BJ (cell line): Measurements from ENCODE around the gene PSMG2. TPM values are rescaled to one million over a fixed set of nuclear protein-coding genes. Genes with fewer than 3 reads are reported as not detected.

Experiments
- CTCF ChIA-PET: fragments of 350-600 bp; formaldehyde crosslinking; extraction: SDS; loops from one replicate; lab custom pipeline; 2021; ENCODE audit warnings: antibody characterized with exemption, inconsistent platforms; lab: Yijun Ruan, JAX
- POLR2A ChIA-PET: fragments of 300-600 bp; sonication (Branson Sonifier 250); formaldehyde crosslinking; extraction: SDS; loops from one replicate; lab custom pipeline; 2021; ENCODE audit warnings: antibody characterized with exemption; lab: Charles Lee
- DNase-seq: peaks from one replicate; pipeline ENCODE4 v3.0.0-alpha.2; 2011; ENCODE audit warnings: low read depth
- H3K27me3 ChIP-seq: 2 replicates; pipeline ENCODE4 v1.6.0; 2011; ENCODE audit warnings: low read length; ENCODE audit not compliant: control insufficient read depth, insufficient read depth
- H3K36me3 ChIP-seq: 2 replicates; pipeline ENCODE4 v1.5.1; 2011; ENCODE audit warnings: low read length; ENCODE audit not compliant: control insufficient read depth, insufficient read depth
- H3K4me3 ChIP-seq: 2 replicates; pipeline ENCODE4 v1.5.1; 2011; ENCODE audit warnings: low read depth, mild to moderate bottlenecking, control low read depth, low read length
- CTCF ChIP-seq: IDR thresholded peaks from 2 replicates; pipeline ENCODE4 v1.5.1; 2011; ENCODE audit warnings: low read depth, mild to moderate bottlenecking, control low read depth, inconsistent platforms, low read length, moderate library complexity; ENCODE audit not compliant: insufficient read depth
- polyA plus RNA-seq: library from polyadenylated mRNA; depleted of rRNA; stranded (reverse); fragments of >200 nt; gene quantifications from 2 replicates; pipeline ENCODE4 v1.2.3, GENCODE V29; 2011

Gene PSMG2
- polyA plus RNA-seq, 1 experiment, result 60.8 TPM

- ChIA-PET CTCF (interaction anchor here (0.9 to 1.2 kb wide), 3 partner anchors 13 to 22 kb away, joined by 3 read pairs; no protein-coding TSS in a partner anchor), POLR2A (interaction anchor here (0.6 kb wide), 4 partner anchors 9 to 29 kb away, joined by 3 to 5 read pairs (median 4); no protein-coding TSS in a partner anchor)
- no peaks in the 10 kb centered on the region for H3K27me3 ChIP-seq
- H3K36me3 ChIP-seq, result peaks cover 2% of the 10 kb centered on the region
- DNase-seq, result no peak
- H3K4me3 ChIP-seq, result no peak overlapping the region
- TF ChIP-seq CTCF, result no peak
Measured at GRCh38 chr18:12679183-12679786, 23.6 kb upstream of the PSMG2 start.

- Histone ChIP-seq H3K4me3 (no peak overlapping the region), H3K27me3 (no peaks in the 10 kb centered on the region), H3K36me3 (peaks cover 1% of the 10 kb centered on the region)
- 0 out of 2 replicates have a peak, but pooled peaks have one; percentile 12 for TF ChIP-seq CTCF
- CTCF ChIA-PET, result interaction anchor here (1.0 kb wide), 1 partner anchor 249 kb away, joined by 4 read pairs; no protein-coding TSS in a partner anchor
- no peak for DNase-seq
- POLR2A ChIA-PET, result no interaction called here
Measured at GRCh38 chr18:12686100-12686499, 16.7 kb upstream of the PSMG2 start.

GRCh38 chr18:12689256-12689850 is 13.5 kb upstream of the PSMG2 start:
- no peak overlapping the region for H3K4me3 ChIP-seq
- no peak for TF ChIP-seq CTCF
- ChIA-PET CTCF (interaction anchor here (1.5 kb wide), 1 partner anchor 12 kb away, joined by 4 read pairs; no protein-coding TSS in a partner anchor), POLR2A (no interaction called here)
- DNase-seq, result no peak
- no peaks in the 10 kb centered on the region for H3K27me3 ChIP-seq
- H3K36me3 ChIP-seq, result no peaks in the 10 kb centered on the region

- ChIA-PET CTCF (interaction anchor here (0.5 kb wide), 1 partner anchor 251 kb away, joined by 3 read pairs; no protein-coding TSS in a partner anchor), POLR2A (no interaction called here)
- no peaks in the 10 kb centered on the region for H3K27me3 ChIP-seq
- TF ChIP-seq CTCF, result no peak
- H3K4me3 ChIP-seq, result no peak overlapping the region
- DNase-seq, result no peak
- H3K36me3 ChIP-seq, result no peaks in the 10 kb centered on the region
Measured at GRCh38 chr18:12692206-12692605, 10.6 kb upstream of the PSMG2 start.

- DNase-seq, result no peak
- CTCF ChIA-PET, result interaction anchor here (0.6 to 1.6 kb wide), 3 partner anchors 13 to 705 kb away, joined by 3 to 4 read pairs (median 4); no protein-coding TSS in a partner anchor
- Histone ChIP-seq H3K4me3 (no peak overlapping the region), H3K36me3 (no peaks in the 10 kb centered on the region), H3K27me3 (no peaks in the 10 kb centered on the region)
- POLR2A ChIA-PET, result no interaction called here
- TF ChIP-seq CTCF, result no peak
Measured at GRCh38 chr18:12694032-12694431, 8.8 kb upstream of the PSMG2 start.
